ENCODE data around the gene SORCS2.

The SORCS2 gene

DNA sequence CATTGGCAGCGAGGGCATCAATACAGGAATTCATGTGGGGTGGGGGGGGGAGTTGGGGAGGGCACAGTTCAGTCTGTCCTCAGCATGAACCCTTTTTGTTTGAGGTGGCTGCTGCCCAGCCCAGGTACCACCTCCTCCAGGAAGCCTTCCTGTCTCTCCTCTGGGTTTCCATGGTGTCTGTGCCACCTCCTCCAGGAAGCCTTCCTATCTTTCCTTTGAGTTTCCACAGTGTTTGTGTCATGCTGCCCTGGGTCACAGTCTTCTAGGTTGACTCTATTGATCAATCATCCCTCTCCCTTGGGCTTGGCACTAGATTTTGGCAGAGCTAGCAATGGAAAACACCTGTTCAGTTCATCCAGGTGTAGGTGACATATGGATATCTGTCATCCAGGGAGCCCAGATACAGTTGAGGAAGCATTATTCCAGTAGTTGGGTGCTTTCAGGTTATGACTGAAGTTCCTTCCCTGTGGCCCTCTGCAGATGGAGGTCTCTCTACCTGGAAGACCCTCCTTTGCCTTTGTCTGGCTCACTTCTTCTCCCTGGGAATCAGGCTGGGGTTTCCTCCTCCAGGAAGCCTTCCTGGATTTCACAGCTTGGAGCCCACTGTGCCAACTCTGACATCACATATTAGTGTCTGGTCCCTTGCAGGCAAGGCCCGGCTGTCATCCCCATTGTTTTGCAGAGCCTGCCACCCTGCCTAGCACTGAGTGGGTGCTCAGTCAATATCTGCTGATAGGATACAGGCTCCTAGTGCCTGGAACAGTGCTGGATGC, 96.6 kb downstream of the SORCS2 start:
- DNase-seq (ENCODE audit: low read depth in 2 of 2), result no peak

DNA sequence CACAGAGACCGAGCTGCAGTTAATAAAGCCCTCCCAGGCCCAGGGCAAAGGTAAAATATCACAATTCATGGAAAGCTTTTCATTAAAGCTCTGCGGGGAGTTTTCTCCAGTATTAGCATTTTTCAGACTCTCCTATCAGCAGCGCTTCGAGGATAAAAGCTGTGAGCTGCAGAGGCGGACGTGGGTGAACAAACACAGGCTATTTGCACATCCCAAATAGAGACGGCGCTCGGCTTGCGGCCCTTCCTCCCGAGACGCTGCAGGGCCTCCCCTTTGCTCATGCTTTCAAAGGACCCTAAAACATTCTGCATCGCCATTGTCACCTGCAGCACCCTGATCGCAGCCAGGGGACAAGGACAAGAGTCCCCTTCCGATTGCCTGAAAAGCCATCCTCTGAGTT, 97.3 kb downstream of the SORCS2 start:
- no peak for DNase-seq (ENCODE audit: low read depth in 2 of 2)

DNA sequence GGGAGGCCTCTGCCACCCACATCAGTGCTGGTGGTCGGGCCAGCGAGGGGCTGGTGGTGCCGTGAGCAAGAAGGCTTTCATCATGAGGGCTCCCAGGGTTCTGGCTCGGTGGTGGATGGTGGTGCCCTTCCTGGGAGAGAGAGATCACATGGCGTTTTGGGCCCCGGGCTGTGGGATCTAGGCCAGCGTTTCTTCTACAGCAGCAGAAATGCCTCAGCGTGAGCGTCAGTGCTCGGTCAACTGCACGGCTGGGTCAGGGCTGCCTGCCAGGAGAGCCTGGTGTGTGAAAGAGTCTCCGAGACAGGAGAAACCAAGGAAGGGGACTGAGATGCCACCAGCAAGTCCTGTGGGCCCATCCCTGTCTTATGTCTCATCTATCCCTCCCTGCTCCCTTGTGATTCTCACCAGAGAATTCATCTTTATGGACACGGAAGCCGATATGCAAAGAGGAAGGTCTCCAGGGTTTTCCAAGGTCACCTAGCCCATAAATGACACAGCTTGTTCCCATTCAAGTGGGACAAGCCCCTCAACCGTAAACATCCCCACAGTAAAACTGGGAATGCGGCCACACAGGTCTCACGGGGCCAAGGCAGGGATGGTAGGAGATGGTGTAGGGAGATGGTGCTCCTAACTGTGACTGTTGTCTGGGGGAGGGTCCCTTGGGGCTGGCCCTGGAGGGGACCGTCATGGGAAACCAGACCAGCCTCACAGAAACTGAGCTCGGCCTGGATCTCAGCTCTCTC, 99.2 kb downstream of the SORCS2 start:
- DNase-seq (ENCODE audit: low read depth in 2 of 2), result no peak

DNA sequence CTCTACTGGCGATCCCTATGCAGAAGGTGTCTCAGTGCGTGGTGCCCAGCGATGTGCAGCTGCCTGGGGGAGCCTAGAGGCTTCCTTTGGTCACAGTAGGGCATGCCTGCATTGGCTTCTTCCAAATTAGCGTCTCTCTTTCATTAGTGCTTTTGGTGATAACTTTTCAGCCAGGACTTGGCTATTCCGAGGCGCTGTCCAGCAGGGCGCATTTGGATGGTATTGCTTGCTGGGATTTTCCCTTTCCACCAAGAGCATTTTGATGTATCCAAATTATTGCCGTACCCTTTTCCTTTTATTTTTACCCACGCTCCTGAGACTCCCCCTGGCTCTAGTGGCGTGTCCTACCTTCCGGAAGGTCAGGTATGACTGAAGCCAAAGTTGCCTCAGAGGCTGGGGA, 101.4 kb downstream of the SORCS2 start:
- DNase-seq (ENCODE audit: low read depth in 2 of 2), result no peak

DNA sequence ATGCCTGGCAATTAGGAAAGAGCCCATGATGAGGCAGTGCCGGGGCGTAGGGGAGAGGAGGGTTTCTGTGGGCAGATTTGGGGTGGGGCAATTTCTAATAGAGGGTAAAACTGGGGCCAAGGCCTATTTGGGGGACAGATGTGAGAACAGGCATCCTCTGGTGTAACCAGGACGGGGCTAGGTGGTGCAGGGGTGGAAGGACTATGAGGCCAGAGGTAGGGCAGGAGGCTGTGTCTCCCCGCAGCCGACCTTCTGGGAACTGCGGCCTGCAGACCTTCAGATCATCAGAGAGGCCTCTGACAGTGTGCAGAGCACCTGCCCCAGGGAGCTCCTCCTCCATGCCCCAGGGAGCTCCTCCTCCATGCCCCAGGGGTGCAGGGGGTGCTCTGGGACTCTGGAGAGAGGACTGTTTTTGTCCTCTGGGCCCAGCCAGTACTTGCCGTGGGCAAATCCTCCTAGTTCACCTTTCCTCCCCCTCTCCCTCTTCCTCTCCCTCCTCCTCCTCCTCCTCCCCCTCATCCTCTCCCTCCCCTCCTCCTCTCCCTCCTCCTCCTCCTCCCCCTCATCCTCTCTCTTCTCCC, 101.9 kb downstream of the SORCS2 start:
- no peak for DNase-seq (ENCODE audit: low read depth in 2 of 2)

DNA sequence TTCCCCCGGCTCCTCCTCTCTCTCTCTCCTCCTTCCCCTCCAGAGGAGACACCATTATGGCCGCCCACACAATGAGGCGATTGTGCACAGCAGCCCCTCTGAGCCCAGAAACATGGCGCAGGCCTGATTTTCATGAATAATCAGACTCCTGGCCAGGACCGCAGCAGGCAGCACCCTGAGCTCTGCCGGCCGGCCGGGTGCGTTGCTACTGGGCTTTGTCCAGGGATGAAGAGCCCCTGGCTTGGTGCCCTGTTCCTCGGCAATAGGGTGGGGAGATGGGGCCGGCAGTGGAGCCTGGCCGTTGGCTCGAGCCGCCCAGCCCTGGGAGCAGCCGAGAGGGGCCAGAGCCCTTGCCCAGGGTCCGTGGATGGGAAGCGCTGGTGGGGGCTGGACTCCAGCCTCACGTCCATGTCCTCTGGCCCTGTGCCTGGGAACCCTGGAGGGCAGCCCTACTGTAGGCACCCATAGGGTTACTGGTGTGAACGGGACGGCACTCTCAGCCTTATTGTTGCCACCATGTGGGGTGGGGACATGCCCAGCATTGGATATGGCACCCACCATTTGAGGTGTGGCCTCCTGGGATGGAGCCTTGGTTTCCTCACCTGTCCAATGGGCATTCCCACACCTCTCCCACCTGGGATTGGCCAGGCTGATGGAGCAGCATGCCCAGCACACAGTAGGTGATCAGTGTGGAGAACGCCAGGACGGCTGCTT, 103.0 kb downstream of the SORCS2 start:
- no peak for DNase-seq (ENCODE audit: low read depth in 2 of 2)

DNA sequence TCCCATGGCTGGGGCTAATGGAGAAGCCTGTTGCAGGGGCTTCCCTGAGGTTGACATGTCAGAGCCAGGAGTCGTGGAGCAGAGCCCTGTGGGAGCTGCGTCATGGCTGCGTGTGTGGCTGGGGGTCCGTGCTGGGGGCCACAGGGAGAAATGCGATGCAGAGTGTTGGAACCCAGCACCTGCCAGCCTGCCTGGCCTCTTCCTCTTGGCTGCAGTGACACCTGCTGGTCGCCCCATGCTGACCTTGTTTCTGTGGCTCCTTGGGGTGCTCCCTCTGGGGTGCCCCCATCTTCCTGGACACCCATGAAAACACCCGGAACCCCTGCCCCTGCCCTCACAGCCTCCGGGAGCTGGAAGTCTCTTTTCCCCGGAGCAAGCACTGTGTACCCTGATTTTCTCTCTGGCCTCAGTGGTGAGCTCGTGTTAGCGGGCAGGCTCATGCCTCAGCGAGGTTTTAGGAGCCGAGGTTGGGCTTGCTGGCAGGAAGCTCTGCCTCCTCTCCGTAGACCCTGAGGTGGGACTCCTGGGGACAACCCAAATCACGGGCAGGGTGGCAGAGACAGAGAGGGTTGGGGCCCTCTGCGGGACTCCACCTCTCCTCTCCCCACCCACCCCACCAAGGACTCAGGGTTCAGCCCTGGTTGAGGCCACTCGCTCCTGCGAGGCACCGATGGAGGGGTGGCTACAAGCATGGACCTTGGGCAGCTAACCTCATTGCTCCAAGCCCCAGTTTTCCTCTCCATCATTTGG, 103.7 kb downstream of the SORCS2 start:
- peak in 1 of 2 donors; percentile 10 for DNase-seq (ENCODE audit: low read depth in 2 of 2)

DNA sequence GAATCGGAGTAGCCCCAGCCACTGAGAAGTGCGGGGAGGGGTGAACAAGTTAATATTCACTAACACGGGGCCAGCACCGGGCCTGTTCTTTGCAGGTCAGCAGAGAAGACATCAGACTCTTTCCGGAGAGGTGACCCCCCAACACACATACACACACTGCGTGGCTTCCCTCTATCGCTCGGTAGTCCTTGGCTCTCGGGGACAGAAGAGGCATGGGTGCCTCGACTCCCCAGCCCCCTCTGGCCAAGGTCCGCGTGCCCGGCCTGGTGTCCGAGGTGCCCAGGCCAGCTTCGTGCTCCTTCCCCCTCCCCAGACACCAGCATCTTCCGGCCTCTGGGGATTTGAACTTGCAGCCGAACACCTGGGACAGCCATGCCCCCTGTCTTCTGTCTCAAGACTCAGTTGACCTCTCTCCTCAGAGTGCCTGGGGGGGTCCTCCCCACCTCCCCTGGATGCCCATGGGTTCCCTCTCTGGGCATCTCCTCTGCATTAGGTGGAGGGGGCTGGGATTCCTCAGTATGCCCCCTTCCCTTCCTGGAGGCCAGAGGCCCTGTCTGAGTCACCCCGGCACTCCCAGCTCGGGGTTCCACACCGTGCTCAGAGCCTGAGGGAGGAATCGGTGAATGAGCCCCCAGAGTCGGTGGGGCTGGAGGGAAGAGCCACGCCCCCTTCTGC, 104.5 kb downstream of the SORCS2 start:
- no peak for DNase-seq (ENCODE audit: low read depth in 2 of 2)

DNA sequence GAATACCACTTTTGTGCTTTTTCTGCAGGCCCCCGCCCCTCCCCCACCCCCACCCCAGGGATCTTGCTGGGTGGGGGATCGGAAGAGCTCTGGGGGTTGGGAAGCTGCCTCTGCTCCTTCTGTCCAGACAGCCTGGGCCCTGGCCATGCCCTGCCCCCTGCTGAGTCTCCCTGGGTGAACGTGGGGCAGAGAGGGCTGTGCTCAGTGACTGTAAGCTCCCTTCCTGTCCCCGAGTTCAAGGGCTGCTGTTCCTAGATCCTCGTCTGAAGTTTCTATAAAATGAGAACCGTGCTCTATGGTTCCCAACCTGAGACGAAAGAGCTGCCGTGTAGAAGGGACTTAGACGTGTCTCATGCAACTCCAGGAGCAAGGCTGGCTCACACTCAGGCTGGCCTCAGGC, 105.0 kb downstream of the SORCS2 start:
- DNase-seq (ENCODE audit: low read depth in 2 of 2), result no peak

DNA sequence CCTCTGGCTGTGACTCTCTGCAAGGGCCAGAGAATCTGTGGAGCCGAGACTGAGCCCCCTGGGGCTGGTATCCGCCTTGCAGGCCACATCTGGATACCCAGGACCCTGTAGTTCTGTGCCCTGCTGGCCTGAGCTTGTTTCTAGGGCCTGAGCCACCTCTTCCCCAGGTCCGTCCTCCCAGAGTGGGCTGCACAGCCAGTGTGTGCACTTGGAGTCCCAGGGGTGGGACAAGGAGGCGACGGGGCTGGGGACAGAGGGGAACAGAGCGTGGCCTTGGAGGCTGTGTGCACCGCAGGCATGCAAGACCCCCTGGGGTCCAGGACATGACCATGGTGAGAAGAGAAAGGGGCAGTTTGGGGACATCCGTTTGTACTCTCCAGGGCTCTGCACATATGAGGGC, 105.5 kb downstream of the SORCS2 start:
- no peak for DNase-seq (ENCODE audit: low read depth in 2 of 2)

DNA sequence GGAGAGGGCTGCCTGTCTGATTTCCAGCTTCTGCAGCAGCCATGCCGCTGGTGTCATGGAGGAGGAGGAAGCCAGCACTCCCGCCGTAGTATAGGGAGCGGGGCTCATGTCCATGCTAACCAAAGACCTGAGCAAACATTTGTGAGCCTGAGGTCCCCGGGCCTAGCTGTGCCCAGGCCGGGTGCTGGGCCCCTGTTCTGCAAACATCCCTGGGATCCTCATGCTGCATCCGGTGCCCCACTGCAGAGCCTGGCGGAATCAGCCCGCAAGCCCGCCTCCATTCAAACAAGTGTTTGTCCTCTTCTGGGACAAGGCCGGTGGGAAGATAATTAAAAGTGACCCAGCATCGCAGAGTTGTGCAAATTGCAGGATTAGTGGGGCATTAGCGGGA, 106.3 kb downstream of the SORCS2 start:
- DNase-seq (ENCODE audit: low read depth in 2 of 2), result no peak

DNA sequence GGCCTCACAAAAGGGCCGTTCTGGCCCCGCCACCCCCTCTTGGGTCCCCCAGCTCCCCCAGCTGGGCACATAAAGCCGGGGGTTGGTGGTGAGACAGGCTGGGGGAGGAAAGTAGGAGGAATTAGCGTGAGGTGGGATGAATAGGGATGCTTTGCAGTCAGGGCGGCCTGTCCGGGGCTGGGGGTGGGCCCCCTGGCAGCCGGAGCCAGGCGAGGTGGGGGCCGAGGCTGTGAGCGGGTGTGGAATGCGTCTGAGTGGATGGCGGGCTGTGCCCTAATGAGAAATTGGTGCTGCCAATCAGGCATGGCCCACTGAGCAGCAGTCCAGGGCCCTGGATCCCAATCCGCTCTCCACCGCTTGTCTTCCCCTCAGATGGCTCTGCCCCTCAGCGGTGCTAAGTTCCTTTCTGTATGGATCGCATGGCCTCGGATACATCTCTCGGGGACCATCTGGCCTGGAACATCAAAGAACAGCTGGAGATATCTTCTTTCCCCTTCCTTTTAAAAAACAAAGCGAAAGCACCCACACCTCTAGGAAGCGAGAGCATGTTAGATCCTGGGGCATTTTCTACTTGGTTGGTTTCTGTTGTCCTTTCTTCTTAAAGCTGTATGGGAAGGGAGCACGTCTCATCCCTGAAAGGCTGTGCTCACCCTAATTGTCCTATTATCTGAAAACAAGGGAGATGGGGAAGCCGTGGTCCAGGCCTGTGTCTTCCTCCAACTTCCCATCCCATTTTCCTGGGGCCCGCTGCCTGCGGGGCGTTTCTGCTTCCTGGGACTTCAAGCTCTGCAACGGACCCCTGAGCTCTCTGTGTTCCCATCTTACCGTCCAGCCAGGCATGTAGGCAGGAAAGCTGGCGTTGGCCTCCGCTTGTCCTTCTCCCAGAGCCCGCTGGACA, 106.9 kb downstream of the SORCS2 start:
- DNase-seq (ENCODE audit: low read depth in 2 of 2), result no peak

DNA sequence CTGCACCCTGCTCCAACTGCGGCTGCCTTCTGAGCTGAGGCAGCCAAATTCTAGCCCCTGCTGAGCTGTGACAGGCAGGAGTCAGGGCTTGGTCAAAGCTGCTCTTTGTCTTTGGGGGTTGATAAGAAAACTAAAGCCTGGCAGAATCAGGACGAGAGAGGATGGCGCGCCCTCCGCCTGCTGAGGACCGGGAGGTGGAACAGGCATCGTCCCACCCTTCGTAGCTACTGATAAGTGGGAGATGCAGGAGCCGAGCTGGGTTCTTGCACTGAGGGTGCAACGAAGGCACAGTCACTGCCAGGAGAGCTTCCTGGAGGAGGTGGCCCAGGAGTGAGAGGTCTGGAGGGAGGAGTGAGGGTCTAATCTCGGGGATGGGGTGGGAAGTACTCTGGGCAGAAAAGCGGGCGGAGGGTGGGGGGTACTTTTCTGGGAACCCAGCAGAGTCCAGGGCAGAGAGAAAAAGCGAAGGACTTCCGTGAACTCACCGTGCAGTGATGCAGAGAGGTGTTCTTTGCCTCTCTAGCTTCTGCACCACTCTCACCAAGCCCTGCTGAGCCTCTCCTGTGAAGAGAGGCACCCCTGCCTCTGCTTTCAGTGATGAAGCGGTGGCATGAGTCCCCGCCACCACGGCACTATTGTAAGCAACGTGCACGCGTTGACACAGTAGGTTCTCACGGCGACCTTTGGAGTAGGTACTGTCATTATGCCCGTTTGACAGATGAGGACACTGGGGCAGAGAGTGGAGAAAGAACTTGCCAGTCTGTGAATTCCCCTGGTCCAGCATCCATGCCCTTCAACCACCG, 107.8 kb downstream of the SORCS2 start:
- DNase-seq (ENCODE audit: low read depth in 2 of 2), result no peak

DNA sequence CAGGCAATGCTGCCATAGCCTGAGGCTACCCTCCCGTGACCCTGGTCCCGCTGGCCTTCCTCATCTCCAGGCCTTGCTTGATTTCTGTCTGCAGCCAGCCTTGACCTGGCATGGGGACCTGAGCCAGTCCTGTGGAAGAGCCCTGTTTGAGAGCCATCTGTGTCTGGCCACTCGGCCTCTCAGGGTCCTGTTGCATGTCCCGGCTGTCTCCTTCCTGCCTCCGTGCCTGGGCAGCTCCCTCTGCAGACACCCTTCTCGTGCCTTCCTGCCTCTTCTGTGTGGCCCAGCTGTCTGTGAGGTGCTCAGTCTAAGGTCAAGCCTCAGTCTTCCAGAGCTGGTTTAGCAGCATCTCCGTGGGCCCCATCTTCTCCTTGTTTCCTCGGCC, 108.4 kb downstream of the SORCS2 start:
- no peak for DNase-seq (ENCODE audit: low read depth in 2 of 2)

DNA sequence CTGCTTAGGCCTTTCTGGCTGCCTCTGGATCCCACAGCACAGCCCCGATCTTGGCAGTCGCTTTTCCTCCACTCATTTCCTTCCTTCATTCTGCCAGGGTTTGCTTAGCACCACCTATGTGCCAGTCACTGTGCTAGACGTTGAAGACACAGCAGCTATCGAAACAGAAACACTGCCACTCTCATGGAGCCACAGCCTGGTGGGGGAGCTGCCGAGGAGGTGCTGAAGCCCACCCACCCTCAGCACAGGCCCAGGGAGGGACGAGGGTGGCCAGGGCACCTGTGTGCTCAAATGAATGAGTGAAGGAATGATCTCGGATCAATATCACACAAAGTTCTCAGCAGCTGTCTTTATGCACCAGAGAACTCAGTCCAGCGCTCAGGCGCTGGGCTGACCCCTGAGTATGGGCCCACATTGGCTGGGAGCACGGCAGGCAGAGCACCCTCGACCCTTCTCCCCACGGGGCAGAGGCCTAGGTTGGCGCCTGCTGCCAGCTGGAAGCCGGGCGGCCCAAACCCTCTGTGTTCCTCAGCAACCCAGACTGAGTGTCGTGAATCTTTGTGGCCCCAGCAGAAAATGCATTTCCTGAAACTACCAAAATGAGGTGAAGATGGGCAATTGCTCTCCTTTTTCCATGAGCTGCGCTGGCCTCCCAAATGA, 108.9 kb downstream of the SORCS2 start:
- no peak for DNase-seq (ENCODE audit: low read depth in 2 of 2)

DNA sequence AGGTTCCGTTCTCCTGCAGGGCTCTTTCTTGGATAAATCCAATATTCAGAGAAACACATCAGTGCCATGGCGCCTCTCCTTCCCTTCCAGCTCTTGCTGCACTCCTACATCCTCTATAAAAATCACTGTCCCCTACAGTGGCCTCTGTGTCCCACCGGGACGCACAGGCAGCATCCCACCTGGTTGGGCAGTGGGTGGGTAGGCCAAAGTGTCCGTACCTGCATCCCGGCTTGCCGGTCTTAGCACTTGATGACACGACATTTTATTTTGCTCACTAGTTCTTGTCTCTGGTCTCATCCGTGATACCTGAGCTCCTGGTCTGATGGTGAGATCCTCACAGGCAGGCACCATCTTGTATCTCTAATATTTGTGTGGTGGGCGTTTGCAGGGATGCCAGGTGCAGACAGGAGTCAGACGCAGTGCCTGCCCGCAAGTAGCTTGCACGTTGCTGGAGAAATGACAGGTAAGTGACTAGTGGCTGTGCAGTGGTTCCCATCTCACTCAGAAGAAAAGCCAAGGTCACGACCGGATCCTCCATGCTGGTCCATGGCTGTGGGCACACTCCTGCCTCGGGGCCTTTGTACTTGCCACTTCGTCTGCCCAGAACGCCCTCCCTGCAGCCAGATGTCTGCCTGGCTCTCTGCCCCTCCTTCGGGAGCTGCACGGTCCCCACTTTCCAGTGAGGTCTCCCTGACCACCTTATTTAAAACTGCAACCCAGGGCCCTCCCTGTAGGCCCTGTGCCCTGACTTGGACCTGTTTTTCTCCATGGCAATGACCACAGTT, 109.7 kb downstream of the SORCS2 start:
- DNase-seq (ENCODE audit: low read depth in 2 of 2), result no peak

DNA sequence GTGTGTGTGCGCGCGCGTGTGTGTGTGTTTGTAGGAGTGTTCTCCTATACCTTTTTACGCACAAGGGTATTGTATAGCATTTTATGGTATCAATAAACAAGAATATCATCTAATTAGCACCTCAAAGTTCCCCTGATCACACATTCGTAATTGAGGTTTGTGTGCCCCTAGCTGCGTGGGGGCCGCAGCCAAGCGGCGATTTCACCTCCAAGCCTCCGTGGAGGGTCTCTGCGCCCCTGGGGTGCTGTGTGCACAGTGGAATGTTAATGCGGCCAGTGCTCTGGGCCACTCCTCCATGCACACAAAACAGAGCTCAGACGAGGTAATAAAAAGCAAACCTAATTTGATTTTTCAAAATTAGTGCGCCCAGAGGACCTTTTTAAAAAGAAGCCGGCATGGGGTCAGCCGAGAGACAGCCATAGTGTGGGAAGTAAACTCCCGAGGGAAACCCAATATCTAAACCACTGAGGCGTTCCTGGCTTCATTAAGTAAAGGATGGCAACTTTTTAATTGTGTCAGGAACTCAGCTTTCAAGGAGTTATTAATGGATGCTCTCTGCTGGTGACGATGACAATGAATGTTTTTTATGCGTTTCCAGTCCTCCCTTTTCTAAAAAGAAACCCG, 110.6 kb downstream of the SORCS2 start:
- DNase-seq (ENCODE audit: low read depth in 2 of 2), result no peak

All from stimulated activated CD8-positive, alpha-beta memory T cell treated with anti-CD3 and anti-CD28 coated beads, Interleukin-2, amount 100 ng/mL, for 48 hours (primary cell).